OCI-LY3 (cell line): ENCODE results near the gene FECH.

Experiments
- H2AFZ ChIP-seq: fragments of 200-600, 300-600 bp; shearing (Covaris generic); 2 replicates; pipeline ENCODE4 v1.6.0; 2014; ENCODE audit warnings: antibody characterized with exemption, low read depth, low read length
- H3K27ac ChIP-seq: fragments of 200-600, 300-600 bp; sonication (generic); 2 replicates; pipeline ENCODE4 v1.5.1; 2014; ENCODE audit warnings: mild to moderate bottlenecking, low read length, moderate library complexity, mixed read lengths
- H3K27me3 ChIP-seq: fragments of 200-600, 300-600 bp; sonication (generic); 2 replicates; pipeline ENCODE4 v1.6.1; 2014; ENCODE audit warnings: low read depth, low read length, mixed read lengths
- H3K36me3 ChIP-seq: fragments of 200-600, 300-600 bp; sonication (generic); replicated peaks from 2 replicates; pipeline ENCODE3; 2014; ENCODE audit warnings: low read depth, low read length, mixed read lengths
- H3K4me1 ChIP-seq: fragments of 300-600, 200-600 bp; sonication (generic); 2 replicates; pipeline ENCODE4 v1.6.1; 2014; ENCODE audit warnings: low read length, mixed read lengths
- H3K4me2 ChIP-seq: fragments of 200-600, 300-600 bp; sonication (generic); 2 replicates; pipeline ENCODE4 v1.6.1; 2014; ENCODE audit warnings: low read length, mixed read lengths
- H3K4me3 ChIP-seq: fragments of 300-600, 200-600 bp; sonication (generic); 2 replicates; pipeline ENCODE4 v1.5.1; 2014; ENCODE audit warnings: antibody characterized with exemption, mild to moderate bottlenecking, low read length, moderate library complexity
- H3K79me2 ChIP-seq: fragments of 300-600, 200-600 bp; shearing (Covaris generic); 2 replicates; pipeline ENCODE4 v1.6.1; 2014; ENCODE audit warnings: mild to moderate bottlenecking, low read length, mixed read lengths
- H3K9ac ChIP-seq: fragments of 300-600, 200-600 bp; shearing (Covaris generic); 2 replicates; pipeline ENCODE4 v1.6.0; 2014; ENCODE audit warnings: mild to moderate bottlenecking, low read length, moderate library complexity
- H3K9me3 ChIP-seq: fragments of 200-600, 300-600 bp; shearing (Covaris generic); 2 replicates; pipeline ENCODE4 v1.6.1; 2014; ENCODE audit warnings: low read length, mixed read lengths; ENCODE audit not compliant: insufficient read depth
- H4K20me1 ChIP-seq: fragments of 200-600, 300-600 bp; sonication (generic); 2 replicates; pipeline ENCODE4 v1.6.1; 2016; ENCODE audit warnings: low read length, mixed read lengths; ENCODE audit not compliant: insufficient read depth
- EZH2phosphoT487 ChIP-seq: fragments of 200-600 bp; shearing (Covaris generic); IDR thresholded peaks from 2 replicates; pipeline ENCODE4 v1.6.1; 2018; ENCODE audit warnings: antibody characterized with exemption, mixed run types, low read depth
- TF ChIP-seq, protein P1 (sequence below): fragments of 200-600, 300-600 bp; sonication (generic); IDR thresholded peaks from 2 replicates; pipeline ENCODE4 v1.5.1; 2014; ENCODE audit warnings: antibody characterized with exemption, low read length, low read depth

The FECH gene

DNA sequence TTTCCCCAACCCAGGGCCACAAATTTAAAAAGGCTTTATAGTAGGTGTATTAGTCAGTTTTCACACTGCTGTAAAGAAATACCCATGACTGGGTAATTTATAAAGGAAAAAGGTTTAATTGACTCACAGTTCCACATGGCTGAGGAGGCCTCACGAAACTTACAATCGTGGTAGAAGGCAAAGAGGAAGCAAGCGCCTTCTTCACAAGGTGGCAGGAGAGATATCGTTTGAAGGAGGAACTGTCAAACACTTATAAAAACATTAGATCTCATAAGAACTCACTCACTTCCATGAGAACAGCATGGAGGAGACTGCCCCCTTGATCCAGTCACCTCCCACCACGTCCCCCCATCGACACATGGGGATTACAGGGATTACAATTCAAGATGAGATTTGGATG is 70.4 kb downstream of the FECH start:
- TF ChIP-seq, protein P1, sequence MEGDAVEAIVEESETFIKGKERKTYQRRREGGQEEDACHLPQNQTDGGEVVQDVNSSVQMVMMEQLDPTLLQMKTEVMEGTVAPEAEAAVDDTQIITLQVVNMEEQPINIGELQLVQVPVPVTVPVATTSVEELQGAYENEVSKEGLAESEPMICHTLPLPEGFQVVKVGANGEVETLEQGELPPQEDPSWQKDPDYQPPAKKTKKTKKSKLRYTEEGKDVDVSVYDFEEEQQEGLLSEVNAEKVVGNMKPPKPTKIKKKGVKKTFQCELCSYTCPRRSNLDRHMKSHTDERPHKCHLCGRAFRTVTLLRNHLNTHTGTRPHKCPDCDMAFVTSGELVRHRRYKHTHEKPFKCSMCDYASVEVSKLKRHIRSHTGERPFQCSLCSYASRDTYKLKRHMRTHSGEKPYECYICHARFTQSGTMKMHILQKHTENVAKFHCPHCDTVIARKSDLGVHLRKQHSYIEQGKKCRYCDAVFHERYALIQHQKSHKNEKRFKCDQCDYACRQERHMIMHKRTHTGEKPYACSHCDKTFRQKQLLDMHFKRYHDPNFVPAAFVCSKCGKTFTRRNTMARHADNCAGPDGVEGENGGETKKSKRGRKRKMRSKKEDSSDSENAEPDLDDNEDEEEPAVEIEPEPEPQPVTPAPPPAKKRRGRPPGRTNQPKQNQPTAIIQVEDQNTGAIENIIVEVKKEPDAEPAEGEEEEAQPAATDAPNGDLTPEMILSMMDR: no peak
- no peak for TF ChIP-seq EZH2phosphoT487
- Histone ChIP-seq H3K4me2 (no peak overlapping the region), H3K9me3 (0 out of 2 replicates have a peak, but pooled peaks cover 3% of the 10 kb centered on the region), H3K79me2 (no peaks in the 10 kb centered on the region), H3K27ac (no peak overlapping the region), H3K4me1 (no peaks in the 10 kb centered on the region), H3K9ac (no peak overlapping the region), H3K4me3 (no peak overlapping the region), H2AFZ (no peak overlapping the region), H3K36me3 (no peaks in the 10 kb centered on the region), H3K27me3 (no peaks in the 10 kb centered on the region), H4K20me1 (no peaks in the 10 kb centered on the region)

DNA sequence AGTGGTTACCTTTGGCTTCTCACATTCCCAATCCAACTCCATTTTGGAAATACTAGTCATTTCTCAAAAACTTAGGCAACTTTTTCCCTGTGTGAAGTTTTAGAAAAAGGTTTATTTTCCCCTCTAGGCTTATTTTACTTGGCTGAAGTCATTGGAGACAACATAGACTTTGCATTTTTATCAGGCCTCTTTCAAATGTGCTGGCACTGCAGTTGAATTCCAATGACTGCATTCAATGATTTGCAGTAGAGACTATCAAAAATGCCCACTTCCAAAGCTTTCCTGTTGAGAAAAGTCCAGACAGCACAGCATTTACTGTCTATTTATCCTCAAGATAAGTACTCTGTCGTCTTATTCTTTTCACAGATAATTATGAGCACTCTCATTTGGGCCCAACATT is 81.3 kb downstream of the FECH start:
- no peaks in the 10 kb centered on the region for H3K79me2 ChIP-seq
- H3K36me3 ChIP-seq: no peaks in the 10 kb centered on the region
- H3K4me3 ChIP-seq: no peak overlapping the region
- H3K4me1 ChIP-seq: no peaks in the 10 kb centered on the region
- H3K9ac ChIP-seq: no peak overlapping the region
- no peak overlapping the region for H3K27ac ChIP-seq
- H2AFZ ChIP-seq: no peak overlapping the region
- H3K4me2 ChIP-seq: no peak overlapping the region
- TF ChIP-seq, protein P1: no peak
- TF ChIP-seq EZH2phosphoT487: no peak
- no peaks in the 10 kb centered on the region for H4K20me1 ChIP-seq
- peaks cover 29% of the 10 kb centered on the region for H3K27me3 ChIP-seq
- H3K9me3 ChIP-seq: no peaks in the 10 kb centered on the region

DNA sequence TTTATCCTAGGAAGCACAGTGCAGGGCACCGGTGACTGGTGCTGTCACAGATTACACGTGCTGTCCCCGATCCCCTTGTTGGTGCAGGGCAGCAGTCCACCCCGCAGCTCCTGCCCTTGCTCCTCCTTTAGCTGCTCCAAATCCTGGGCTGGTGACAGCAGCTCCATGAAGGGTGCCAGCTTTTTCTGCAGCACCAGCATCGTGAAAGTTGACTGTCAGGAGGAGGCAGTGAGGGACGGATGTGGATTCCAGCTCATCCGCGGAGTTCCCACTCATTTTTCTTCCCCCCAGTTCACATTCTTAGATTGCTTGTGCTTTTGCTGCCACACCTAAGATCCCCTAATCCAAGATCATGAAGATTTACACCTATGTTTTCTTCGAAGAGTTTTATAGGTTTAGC is 83.9 kb downstream of the FECH start:
- H3K27me3 ChIP-seq: peaks cover 23% of the 10 kb centered on the region
- no peaks in the 10 kb centered on the region for H3K4me1 ChIP-seq
- no peak overlapping the region for H2AFZ ChIP-seq
- no peak overlapping the region for H3K9ac ChIP-seq
- no peaks in the 10 kb centered on the region for H4K20me1 ChIP-seq
- no peak overlapping the region for H3K27ac ChIP-seq
- H3K9me3 ChIP-seq: no peaks in the 10 kb centered on the region
- TF ChIP-seq, protein P1: no peak
- no peak for TF ChIP-seq EZH2phosphoT487
- no peaks in the 10 kb centered on the region for H3K79me2 ChIP-seq
- no peaks in the 10 kb centered on the region for H3K36me3 ChIP-seq
- no peak overlapping the region for H3K4me2 ChIP-seq
- no peak overlapping the region for H3K4me3 ChIP-seq

DNA sequence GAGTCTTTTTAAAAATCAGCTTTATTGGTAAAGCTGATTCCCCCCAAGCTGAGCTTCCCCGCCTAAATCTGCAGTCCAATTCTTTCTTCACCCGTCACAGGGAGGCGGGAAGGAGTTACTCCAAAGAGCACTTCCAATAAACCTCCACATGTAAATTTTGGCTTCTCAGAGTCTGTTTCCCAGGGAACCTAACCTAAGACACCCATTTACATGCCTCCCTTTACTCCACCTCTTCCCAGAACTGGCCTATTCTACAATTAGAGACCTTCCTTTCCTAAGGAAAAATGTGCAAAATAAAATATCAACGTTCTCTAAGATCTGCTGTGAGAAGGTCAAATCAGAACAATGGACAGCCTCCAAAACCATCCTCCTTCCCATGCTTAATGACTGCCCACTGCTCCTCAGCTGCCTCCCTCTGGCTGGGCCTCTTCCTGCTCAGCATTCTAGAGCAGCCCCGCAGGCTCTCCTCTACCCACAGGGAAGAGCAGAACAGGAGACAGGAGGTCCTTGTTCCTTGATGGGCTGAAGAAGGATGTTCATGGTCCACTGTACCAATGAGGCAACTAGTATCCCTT is 87.7 kb downstream of the FECH start:
- Histone ChIP-seq H2AFZ (no peak overlapping the region), H3K4me1 (no peaks in the 10 kb centered on the region), H3K27ac (no peak overlapping the region), H3K27me3 (peaks cover 19% of the 10 kb centered on the region), H3K4me2 (no peak overlapping the region), H3K9ac (no peak overlapping the region), H3K36me3 (no peaks in the 10 kb centered on the region), H3K9me3 (no peaks in the 10 kb centered on the region), H4K20me1 (no peaks in the 10 kb centered on the region), H3K4me3 (no peak overlapping the region), H3K79me2 (no peaks in the 10 kb centered on the region)
- TF ChIP-seq EZH2phosphoT487: no peak
- TF ChIP-seq, protein P1: no peak
